Measurements from ENCODE around the gene NFS1. TPM values are rescaled to one million over a fixed set of nuclear protein-coding genes. Genes with fewer than 3 reads are reported as not detected.
"Not testable (repeated sequence)": the region's sequence is repeated elsewhere in the genome, so short reads cannot be mapped to it uniquely, and the experiment has no call there.

NFS1 gene
- total RNA-seq, 2 experiments from 2014 or later: 28.3 to 30.8 TPM

- H3K27ac Mint-ChIP-seq: no peak overlapping the region
- H3K9me3 Mint-ChIP-seq: no peaks in the 10 kb centered on the region
- ChIA-PET POLR2A (interaction anchor here (1.0 to 5.1 kb wide), 6 partner anchors 11 to 48 kb away, joined by 3 to 31 read pairs (median 5); partner anchors contain the start of genes NFS1, PHF20, RBM39 and ROMO1), CTCF (interaction anchor here (0.7 to 1.4 kb wide), 2 partner anchors 10 to 64 kb away, joined by 3 to 6 read pairs; no protein-coding TSS in a partner anchor)
- no peak for DNase-seq
- no peaks in the 10 kb centered on the region for H3K27me3 Mint-ChIP-seq
- H3K36me3 Mint-ChIP-seq (ENCODE audit: low read depth): peaks cover 72% of the 10 kb centered on the region
- no peak overlapping the region for H3K4me3 Mint-ChIP-seq
- peaks cover 45% of the 10 kb centered on the region for H3K4me1 Mint-ChIP-seq
Measured at GRCh38 chr20:35724321-35725230, 25.4 kb upstream of the NFS1 start.

DNA sequence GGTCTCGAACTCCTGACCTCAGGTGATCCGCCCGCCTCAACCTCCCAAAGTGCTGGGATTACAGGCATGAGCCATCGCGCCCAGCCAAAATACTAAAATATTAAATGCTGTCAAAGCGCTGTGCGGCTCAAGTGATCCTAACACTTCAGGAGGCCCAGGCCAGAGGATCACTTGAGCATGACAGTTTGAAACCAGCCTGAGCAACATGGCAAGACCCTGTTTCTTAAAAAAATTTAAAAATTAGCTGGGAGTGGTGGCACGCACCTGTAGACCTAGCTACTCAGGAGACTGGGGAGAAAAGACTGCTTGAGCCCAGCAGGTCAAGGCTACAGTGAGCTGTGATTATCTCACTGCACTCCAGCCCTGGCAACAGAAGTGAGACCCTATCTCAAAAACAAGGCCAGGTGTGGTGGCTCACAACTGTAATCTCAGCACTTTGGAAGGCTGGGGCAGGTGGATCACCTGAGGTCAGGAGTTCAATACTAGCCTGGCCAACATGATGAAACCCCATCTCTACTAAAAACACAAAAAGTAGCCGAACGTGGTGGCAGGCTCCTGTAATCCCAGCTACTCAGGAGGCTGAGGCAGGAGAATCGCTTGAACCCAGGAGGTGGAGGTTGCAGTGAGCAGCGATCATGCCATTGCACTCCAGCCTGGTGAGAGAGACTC is 24.6 kb upstream of the NFS1 start:
- H3K9me3 Mint-ChIP-seq, CTCF ChIA-PET, H3K27me3 Mint-ChIP-seq, DNase-seq, H3K4me3 Mint-ChIP-seq: not testable (repeated sequence)
- Mint-ChIP-seq H3K4me1 (peaks cover 47% of the 10 kb centered on the region), H3K27ac (peak overlapping the region; percentile 49), H3K36me3 (ENCODE audit: low read depth) (peaks cover 72% of the 10 kb centered on the region)
- POLR2A ChIA-PET: interaction anchor here (0.6 to 5.1 kb wide), 8 partner anchors 8 to 1106 kb away, joined by 3 to 31 read pairs (median 4); partner anchors contain the start of genes PHF20 and RBM39

- peaks cover 47% of the 10 kb centered on the region for H3K4me1 Mint-ChIP-seq
- POLR2A ChIA-PET: interaction anchor here (0.6 to 5.1 kb wide), 8 partner anchors 9 to 1106 kb away, joined by 3 to 31 read pairs (median 4); partner anchors contain the start of genes PHF20 and RBM39
- CTCF ChIA-PET: not testable (repeated sequence)
Measured at GRCh38 chr20:35723275-35723639, 24.1 kb upstream of the NFS1 start.

DNA sequence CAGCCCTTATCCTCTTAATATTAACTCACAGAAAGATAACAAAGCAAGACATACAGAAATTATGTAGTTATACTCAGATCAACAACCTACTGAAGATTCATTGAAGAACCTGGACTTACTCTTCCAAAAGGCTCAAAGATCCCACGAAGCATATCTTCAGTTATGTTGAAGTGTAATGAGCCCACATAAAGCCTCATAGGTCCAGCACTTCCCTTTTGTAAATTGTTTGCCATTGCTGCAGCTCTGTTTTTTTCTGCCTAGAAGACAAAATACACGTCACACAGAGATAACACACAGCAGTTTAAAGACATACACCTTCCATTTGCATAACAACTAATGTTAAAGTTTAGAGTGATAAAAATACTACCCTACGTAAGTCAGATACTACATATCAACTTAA is 22.5 kb upstream of the NFS1 start:
- no peaks in the 10 kb centered on the region for H3K9me3 Mint-ChIP-seq
- POLR2A ChIA-PET: interaction anchor here (3.9 to 23.9 kb wide), 3 partner anchors 11 to 16 kb away, joined by 21 to 503 read pairs (median 32); partner anchors contain the start of gene RBM39
- H3K4me3 Mint-ChIP-seq: no peak overlapping the region
- peaks cover 78% of the 10 kb centered on the region for H3K36me3 Mint-ChIP-seq (ENCODE audit: low read depth)
- no peak for DNase-seq
- no peaks in the 10 kb centered on the region for H3K27me3 Mint-ChIP-seq
- peaks cover 52% of the 10 kb centered on the region for H3K4me1 Mint-ChIP-seq
- CTCF ChIA-PET: no interaction called here
- H3K27ac Mint-ChIP-seq: peak overlapping the region; percentile 36

More at GRCh38 chr20:35723275-35723639, 24.1 kb upstream of the NFS1 start:
- H3K4me3 Mint-ChIP-seq, H3K9me3 Mint-ChIP-seq, DNase-seq, H3K27me3 Mint-ChIP-seq: not testable (repeated sequence)
- Mint-ChIP-seq H3K36me3 (ENCODE audit: low read depth) (peaks cover 70% of the 10 kb centered on the region), H3K27ac (peak overlapping the region; percentile 49)

- Mint-ChIP-seq H3K9me3 (no peaks in the 10 kb centered on the region), H3K27ac (peak overlapping the region; percentile 36), H3K27me3 (no peaks in the 10 kb centered on the region), H3K36me3 (ENCODE audit: low read depth) (peaks cover 76% of the 10 kb centered on the region), H3K4me3 (no peak overlapping the region), H3K4me1 (peaks cover 51% of the 10 kb centered on the region)
- no peak for DNase-seq
- POLR2A ChIA-PET: interaction anchor here (3.9 to 23.9 kb wide), 3 partner anchors 10 to 16 kb away, joined by 21 to 503 read pairs (median 32); partner anchors contain the start of gene RBM39
- CTCF ChIA-PET: no interaction called here
Measured at GRCh38 chr20:35721219-35721618, 22.1 kb upstream of the NFS1 start.

DNA sequence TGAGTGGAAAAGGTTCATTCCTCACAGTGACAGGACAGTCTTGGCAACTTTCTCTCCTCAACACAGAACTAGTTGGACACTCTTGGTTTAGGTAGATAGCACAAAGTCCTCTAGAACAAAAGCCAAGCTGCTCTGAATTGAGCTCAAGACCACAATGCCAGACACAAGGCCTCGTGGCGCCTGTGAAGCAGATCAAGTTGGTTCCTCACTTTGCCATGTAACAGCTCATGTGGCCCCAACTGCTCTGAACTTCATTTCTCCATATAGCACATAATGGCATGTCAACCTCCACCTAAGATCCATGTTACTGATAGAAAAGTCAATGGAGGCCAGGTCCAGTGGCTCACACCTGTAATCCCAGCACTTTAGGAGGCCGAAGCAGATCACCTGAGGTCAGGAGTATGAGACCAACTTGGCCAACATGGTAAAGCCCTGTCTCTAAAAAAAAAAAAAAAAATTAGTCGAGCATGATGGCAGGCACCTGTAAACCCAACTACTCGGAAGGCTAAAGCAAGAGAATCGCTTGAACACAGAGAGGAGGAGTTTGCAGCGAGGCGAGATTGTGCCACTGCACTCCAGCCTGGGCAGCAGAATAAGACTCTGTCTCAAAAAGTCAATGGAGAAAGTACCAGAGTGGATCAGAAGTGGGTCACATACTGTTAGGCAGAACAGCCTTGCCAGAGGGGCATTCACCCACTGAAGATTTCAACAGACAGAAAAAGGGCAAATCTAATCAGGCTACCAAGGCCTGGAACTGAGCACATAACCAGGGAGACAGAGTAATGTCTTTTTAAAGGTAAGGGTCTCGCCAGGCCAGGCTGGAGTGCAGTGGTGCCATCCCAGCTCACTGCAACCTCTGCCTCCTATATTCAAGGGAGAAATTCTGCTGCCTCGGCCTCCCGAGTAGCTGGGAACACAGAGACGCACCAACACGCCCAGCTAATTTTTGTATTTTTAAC is 21.3 kb upstream of the NFS1 start:
- Mint-ChIP-seq H3K9me3 (no peaks in the 10 kb centered on the region), H3K27ac (no peak overlapping the region), H3K4me1 (peaks cover 53% of the 10 kb centered on the region), H3K36me3 (ENCODE audit: low read depth) (peaks cover 82% of the 10 kb centered on the region), H3K27me3 (no peaks in the 10 kb centered on the region), H3K4me3 (no peak overlapping the region)
- POLR2A ChIA-PET: interaction anchor here (0.7 to 23.9 kb wide), 7 partner anchors 10 to 230 kb away, joined by 3 to 503 read pairs (median 13); partner anchors contain the start of genes NFS1, RBM39, ROMO1 and SPAG4
- CTCF ChIA-PET: interaction anchor here (0.8 to 2.5 kb wide), 4 partner anchors 9 to 23 kb away, joined by 3 to 7 read pairs (median 3); no protein-coding TSS in a partner anchor
- DNase-seq: no peak

GRCh38 chr20:35719717-35720116 is 20.6 kb upstream of the NFS1 start:
- CTCF ChIA-PET: interaction anchor here (0.8 to 2.5 kb wide), 5 partner anchors 10 to 165 kb away, joined by 3 to 7 read pairs (median 3); no protein-coding TSS in a partner anchor
- Mint-ChIP-seq H3K27me3 (no peaks in the 10 kb centered on the region), H3K9me3 (no peaks in the 10 kb centered on the region), H3K27ac (no peak overlapping the region), H3K4me3 (no peak overlapping the region), H3K36me3 (ENCODE audit: low read depth) (peaks cover 82% of the 10 kb centered on the region), H3K4me1 (peaks cover 50% of the 10 kb centered on the region)
- POLR2A ChIA-PET: interaction anchor here (0.7 to 23.9 kb wide), 7 partner anchors 9 to 229 kb away, joined by 3 to 503 read pairs (median 13); partner anchors contain the start of genes NFS1, RBM39, ROMO1 and SPAG4
- DNase-seq: no peak

GRCh38 chr20:35718972-35719635 is 20.0 kb upstream of the NFS1 start:
- H3K4me1 Mint-ChIP-seq: peaks cover 49% of the 10 kb centered on the region
- no peak overlapping the region for H3K4me3 Mint-ChIP-seq
- POLR2A ChIA-PET: interaction anchor here (0.7 to 23.9 kb wide), 7 partner anchors 8 to 228 kb away, joined by 3 to 503 read pairs (median 13); partner anchors contain the start of genes NFS1, RBM39, ROMO1 and SPAG4
- H3K27ac Mint-ChIP-seq: no peak overlapping the region
- CTCF ChIA-PET: interaction anchor here (0.6 to 2.5 kb wide), 6 partner anchors 10 to 165 kb away, joined by 3 to 7 read pairs (median 3); no protein-coding TSS in a partner anchor
- H3K27me3 Mint-ChIP-seq: no peaks in the 10 kb centered on the region
- H3K9me3 Mint-ChIP-seq: no peaks in the 10 kb centered on the region
- no peak for DNase-seq
- peaks cover 81% of the 10 kb centered on the region for H3K36me3 Mint-ChIP-seq (ENCODE audit: low read depth)

GRCh38 chr20:35718321-35718720 is 19.2 kb upstream of the NFS1 start:
- H3K27me3 Mint-ChIP-seq, H3K9me3 Mint-ChIP-seq, H3K4me3 Mint-ChIP-seq, H3K27ac Mint-ChIP-seq, DNase-seq: not testable (repeated sequence)
- H3K36me3 Mint-ChIP-seq (ENCODE audit: low read depth): peaks cover 79% of the 10 kb centered on the region
- ChIA-PET POLR2A (interaction anchor here (3.0 to 23.9 kb wide), 4 partner anchors 8 to 18 kb away, joined by 13 to 503 read pairs (median 26); partner anchors contain the start of genes NFS1, RBM39 and ROMO1), CTCF (interaction anchor here (0.6 to 2.5 kb wide), 3 partner anchors 19 to 166 kb away, joined by 3 to 7 read pairs (median 5); no protein-coding TSS in a partner anchor)
- H3K4me1 Mint-ChIP-seq: peaks cover 47% of the 10 kb centered on the region

- H3K27ac Mint-ChIP-seq: no peak overlapping the region
- CTCF ChIA-PET: no interaction called here
- H3K36me3 Mint-ChIP-seq (ENCODE audit: low read depth): peaks cover 76% of the 10 kb centered on the region
- H3K27me3 Mint-ChIP-seq: no peaks in the 10 kb centered on the region
- DNase-seq: no peak
- POLR2A ChIA-PET: interaction anchor here (0.6 to 23.9 kb wide), 4 partner anchors 10 to 22 kb away, joined by 3 to 503 read pairs (median 58); partner anchors contain the start of genes NFS1, RBM39 and ROMO1
- no peaks in the 10 kb centered on the region for H3K9me3 Mint-ChIP-seq
- no peak overlapping the region for H3K4me3 Mint-ChIP-seq
- peaks cover 45% of the 10 kb centered on the region for H3K4me1 Mint-ChIP-seq
Measured at GRCh38 chr20:35716330-35716729, 17.2 kb upstream of the NFS1 start.

GRCh38 chr20:35715652-35716051 is 16.5 kb upstream of the NFS1 start:
- ChIA-PET POLR2A (interaction anchor here (1.0 to 23.9 kb wide), 3 partner anchors 13 to 21 kb away, joined by 3 to 503 read pairs (median 112); partner anchors contain the start of genes NFS1, RBM39 and ROMO1), CTCF (interaction anchor here (0.5 to 1.6 kb wide), 3 partner anchors 15 to 260 kb away, joined by 3 to 6 read pairs (median 4); partner anchors contain the start of gene CEP250)
- peaks cover 51% of the 10 kb centered on the region for H3K4me1 Mint-ChIP-seq
- peaks cover 78% of the 10 kb centered on the region for H3K36me3 Mint-ChIP-seq (ENCODE audit: low read depth)
- H3K27ac Mint-ChIP-seq: no peak overlapping the region
- DNase-seq: no peak
- no peaks in the 10 kb centered on the region for H3K9me3 Mint-ChIP-seq
- no peaks in the 10 kb centered on the region for H3K27me3 Mint-ChIP-seq
- H3K4me3 Mint-ChIP-seq: no peak overlapping the region
